Gastrocnemius medialis (tissue), 4 donors: Measurements from ENCODE around the gene BICD1.

Experiments
- POLR2A ChIP-seq, 2 donors: fragments of 450-650 bp; IDR thresholded peaks; one replicate each; pipeline ENCODE4 v1.6.1; 2017; ENCODE audit warnings: antibody characterized with exemption in 2 of 2, mild to moderate bottlenecking in 2 of 2, moderate library complexity in 2 of 2
- TF ChIP-seq, protein P1 (sequence below), 5 experiments: fragments of 450-650 bp in 3 of 5; fragments of 200-600 bp in 2 of 5; sonication (generic) in 2 of 5; IDR thresholded peaks in 4 of 5; conservative IDR thresholded peaks in 1 of 5; 1 replicate in 4 of 5; 2 replicates in 1 of 5; pipeline ENCODE4 v1.5.1; 2016 to 2019; ENCODE audit warnings: antibody characterized with exemption in 5 of 5, mild to moderate bottlenecking in 3 of 5, moderate library complexity in 3 of 5

DNA sequence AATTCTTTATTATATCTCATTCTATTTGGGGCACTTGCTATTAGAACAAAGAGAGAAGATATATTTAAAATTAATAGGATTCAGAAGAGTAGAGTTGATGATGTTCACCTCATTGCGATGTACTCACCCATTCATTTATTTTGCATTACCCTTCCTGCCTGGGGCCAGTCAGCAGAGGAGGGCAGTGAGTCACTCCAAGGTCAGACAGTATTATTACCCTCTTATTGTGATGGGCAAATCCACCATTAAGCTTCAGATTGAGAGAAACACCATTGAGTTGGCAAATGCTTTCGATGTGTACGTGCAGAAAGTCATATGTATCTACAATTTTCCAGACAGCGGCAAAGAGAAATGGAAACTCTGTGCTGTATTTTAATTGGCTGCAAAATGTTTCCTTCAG, 134.2 kb downstream of the BICD1 start:
- no peak for TF ChIP-seq POLR2A (IDR thresholded peaks at IDR 0.05)
- TF ChIP-seq, protein P1, sequence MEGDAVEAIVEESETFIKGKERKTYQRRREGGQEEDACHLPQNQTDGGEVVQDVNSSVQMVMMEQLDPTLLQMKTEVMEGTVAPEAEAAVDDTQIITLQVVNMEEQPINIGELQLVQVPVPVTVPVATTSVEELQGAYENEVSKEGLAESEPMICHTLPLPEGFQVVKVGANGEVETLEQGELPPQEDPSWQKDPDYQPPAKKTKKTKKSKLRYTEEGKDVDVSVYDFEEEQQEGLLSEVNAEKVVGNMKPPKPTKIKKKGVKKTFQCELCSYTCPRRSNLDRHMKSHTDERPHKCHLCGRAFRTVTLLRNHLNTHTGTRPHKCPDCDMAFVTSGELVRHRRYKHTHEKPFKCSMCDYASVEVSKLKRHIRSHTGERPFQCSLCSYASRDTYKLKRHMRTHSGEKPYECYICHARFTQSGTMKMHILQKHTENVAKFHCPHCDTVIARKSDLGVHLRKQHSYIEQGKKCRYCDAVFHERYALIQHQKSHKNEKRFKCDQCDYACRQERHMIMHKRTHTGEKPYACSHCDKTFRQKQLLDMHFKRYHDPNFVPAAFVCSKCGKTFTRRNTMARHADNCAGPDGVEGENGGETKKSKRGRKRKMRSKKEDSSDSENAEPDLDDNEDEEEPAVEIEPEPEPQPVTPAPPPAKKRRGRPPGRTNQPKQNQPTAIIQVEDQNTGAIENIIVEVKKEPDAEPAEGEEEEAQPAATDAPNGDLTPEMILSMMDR (IDR thresholded peaks at IDR 0.05 in 4 of 5, conservative IDR thresholded peaks at IDR 0.05 in 1 of 5): no peak
